Activated T-cell treated with anti-CD3 and anti-CD28 coated beads for 48 hours (primary cell): ENCODE results near the gene LRPAP1.
A peak's percentile ranks its signal among the peaks of the same experiment; 100 is the strongest.

ENCODE experiments used
- DNase-seq: peaks from one replicate; pipeline ENCODE4 v3.0.0-alpha.2; 2020; ENCODE audit warnings: low read depth

LRPAP1 gene

DNA sequence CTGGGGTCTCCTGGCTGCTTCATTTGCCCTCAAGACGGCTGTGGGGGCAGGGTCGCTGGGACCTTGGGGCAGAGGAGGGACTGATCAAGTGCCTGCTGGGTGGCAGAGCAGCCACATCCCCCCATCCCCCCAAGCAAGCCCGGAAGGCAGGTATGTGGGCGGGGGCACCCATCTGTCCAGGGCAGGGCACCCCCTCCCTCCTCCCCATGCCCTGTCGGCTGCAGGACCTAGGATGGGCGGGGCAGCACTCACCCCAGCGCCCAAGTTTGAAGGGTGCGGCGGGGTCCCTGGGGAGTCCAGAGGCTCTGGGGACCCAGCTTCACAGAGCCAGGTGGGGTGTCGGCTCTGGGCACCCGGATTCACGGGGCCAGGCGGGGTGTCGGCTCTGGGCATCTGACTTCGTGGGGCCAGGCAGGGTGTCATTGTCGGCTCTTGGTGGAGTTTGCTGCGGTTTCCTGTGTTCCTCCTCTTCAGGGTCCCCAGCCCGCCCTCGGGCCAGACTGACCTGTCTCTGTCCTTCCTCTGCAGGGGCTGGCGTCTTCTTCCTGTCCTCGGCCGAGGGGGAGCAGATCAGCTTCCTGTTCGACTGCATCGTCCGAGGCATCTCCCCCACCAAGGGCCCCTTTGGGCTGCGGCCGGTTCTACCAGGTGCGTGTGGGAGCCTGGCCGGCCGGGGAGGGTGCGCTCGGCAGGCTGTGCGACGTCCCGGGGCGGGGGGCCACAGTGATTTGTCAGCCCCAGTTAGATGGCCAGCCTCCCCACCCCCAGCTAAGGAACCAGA, 47.0 kb downstream of the LRPAP1 start:
- no peak for DNase-seq

DNA sequence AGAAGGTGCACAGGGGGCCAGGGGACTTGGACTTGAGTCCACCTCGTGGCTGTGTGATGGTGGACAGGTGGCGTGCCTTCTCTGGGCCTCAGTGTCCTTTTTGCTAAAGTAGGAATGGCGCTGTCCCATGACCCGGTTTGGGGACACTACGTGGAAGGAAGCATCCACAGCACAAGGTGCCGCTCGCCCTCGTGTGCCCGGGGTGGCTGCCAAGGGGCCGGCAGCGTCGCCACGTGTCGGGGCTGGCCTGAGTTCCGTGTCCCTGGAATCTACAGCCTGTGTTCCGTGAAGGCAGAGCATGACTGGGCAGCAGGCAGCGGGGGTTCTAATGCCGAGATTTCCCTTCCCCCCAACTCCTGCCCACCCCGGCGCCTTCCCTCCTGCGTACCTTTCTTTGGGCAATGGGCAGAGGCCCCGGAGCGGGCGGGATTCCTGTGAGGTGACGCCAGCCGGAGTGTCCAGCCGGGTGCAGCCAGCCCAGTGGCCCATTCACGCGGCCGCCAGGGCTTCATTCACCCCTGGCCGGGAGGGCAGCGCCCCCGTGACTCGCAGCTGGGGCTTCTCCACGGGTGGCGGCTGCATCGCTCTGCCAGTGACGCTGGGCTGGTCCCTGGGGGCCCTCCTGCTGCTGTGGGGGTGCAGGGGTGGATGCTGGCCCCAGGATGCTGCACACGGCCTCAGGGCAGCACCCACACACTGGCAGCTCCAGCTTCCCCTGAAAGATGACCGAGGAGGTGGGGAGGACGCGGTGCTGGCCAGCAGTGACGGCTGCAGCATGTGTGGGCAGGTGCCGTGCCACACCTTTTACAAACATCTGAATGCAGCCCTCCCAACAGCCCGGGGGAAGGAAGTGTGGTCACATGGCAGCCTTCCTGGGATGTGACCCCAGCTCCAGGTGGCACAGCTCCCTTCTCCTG, 47.9 kb downstream of the LRPAP1 start:
- no peak for DNase-seq

DNA sequence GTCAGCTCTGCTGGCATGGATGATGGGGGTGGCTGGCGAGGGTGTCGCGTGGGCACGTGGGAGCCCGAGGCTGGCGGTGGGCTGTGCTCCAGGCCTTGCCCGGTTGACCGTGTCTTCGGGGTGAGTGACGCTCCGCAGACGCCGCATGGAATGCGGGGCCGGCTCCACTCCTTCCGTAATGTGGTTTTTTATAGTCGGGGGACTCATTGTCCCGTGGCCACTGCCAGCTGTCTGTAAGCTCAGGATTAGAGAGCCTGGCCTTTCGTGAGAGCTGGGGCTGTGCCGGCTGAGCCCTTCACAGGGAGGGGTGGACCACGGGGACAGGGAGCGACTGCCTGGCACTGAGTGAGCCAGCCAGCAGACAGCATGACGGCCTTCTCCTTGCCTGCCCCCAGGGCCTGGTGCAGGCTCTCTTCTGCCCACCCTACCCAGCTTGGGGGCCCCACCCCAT, 48.7 kb downstream of the LRPAP1 start:
- no peak for DNase-seq

DNA sequence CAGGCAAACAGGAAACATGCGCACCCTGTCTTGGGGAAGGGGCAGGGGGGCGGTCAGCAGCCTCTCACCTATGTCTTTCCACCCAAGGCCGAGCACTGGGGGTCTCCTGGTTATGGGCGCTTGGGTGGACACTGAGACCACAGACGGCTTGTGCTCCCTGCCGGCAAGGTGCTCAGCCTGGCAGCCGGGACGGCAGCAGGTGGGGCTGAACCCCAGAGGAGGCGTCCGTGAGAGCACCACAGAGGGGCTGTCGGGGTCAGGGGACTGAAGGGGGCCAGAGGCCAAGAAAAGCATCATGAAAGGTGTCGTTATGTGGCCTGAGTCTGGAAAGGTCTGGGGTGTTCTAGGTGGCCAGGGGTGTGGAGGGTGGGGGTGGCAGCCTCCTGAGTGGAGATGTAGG, 49.5 kb downstream of the LRPAP1 start:
- DNase-seq = no peak

DNA sequence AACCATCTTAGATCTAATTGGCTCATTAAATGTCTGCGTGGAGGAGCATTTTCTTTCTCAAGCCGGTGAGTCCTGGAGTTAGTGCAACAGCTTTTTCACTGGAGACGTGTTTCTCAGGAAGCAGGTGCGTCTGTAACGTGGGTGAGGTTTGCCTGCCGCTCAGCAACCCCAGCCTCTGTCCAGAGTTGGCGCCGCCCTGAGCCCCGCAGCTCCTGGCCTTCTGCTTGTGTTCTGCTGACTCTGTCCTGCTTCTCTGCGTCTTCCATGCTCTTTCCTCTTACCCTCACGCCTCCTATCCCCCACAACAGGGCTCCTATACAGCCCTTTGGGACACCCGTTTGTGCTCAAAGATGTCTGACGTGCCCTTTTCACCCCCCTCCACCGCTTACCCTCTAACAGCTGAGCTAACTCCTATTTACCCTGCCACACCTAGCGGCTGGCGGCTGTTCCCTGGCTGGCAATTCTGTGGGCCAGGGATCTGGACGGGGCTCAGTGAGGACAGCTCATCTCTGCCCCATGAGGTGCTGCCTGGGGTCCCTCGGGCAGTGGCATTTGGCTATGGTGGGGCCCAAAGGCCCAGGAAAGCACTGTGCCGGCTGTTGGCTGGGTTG, 50.3 kb downstream of the LRPAP1 start:
- no peak for DNase-seq

DNA sequence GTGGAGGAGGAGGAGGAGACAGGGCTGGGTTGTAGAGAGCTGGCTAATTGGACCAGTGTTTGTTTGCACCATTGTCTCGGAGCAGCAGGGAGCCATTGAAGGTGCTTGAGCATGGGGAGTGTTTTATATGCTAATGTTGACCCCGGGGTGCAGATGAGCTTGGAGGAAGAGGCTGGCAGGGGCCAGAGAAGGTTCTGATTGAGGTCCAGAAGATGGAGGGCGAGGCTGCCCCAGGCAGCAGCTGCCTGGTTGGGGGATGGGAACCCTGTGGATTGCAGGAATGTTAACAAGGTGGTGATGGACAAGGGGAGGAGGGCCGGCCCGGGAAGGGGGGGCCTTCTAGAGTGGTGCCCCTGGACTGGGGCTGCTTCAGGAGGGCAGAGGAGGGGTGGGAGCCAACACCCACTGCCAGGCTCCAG, 51.1 kb downstream of the LRPAP1 start:
- DNase-seq = no peak

DNA sequence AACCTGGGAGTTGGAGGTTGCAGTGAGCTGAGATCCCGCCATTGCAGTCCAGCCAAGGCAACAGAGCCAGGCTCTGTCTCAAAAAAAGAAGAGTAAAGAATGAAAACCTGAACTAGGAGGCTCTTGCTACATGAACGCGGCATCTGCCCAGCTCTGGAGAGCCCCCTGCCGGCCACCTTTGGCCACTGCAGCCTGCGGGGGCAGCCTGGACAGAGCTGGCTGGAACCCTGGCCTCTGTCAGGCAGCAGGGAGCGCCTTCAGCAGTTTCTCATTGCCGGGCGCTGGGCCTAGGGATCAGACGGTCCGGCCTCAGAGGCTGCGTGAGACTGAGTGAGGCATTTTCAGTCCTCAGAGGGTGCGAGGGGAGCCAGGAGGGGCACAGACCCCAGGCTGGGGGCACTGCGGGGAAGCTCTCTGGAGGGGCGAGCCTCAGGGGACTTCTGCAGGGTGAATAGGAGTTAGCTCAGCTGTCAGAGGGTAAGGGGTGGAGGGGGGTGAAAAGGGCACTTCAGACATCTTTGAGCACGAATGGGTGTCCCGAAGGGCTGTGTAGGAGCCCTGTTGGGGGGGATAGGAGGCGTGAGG, 51.6 kb downstream of the LRPAP1 start:
- peak; percentile 76 for DNase-seq

DNA sequence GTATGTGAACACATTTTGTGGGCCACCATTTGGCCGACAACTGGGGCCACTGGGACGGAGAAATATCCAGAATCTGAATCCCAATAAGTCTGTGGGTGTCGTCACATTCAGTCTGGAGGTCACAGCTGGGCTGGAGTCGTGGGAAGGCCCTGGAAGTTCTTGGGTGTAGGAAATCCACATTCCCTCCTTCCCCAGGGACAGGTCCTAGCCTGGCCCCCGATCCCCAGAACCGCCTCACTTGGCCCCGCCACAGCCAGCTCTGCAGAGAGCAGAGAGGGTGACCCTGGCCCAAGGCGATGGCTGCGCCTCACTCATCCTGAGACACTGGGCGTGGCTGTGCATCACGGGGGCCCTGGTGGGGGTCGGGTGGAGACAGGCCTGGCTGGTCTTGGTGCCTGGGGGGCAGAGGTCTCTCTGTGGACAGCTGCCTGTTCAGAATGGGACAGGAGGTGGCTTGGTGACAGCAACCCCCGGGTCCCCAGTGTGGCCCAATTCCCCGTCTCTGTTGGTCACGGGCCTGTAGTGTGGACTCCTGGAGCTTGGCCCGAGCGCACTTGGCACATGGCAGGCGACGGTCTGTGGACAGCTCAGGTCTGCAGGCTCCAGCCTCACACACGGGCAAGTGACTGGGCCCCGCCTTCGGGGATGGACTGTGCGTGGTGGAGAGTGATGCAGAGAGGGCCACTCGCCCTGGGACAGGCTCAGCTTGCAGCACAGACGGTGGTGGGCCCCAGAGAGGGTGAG, 52.7 kb downstream of the LRPAP1 start:
- no peak for DNase-seq

DNA sequence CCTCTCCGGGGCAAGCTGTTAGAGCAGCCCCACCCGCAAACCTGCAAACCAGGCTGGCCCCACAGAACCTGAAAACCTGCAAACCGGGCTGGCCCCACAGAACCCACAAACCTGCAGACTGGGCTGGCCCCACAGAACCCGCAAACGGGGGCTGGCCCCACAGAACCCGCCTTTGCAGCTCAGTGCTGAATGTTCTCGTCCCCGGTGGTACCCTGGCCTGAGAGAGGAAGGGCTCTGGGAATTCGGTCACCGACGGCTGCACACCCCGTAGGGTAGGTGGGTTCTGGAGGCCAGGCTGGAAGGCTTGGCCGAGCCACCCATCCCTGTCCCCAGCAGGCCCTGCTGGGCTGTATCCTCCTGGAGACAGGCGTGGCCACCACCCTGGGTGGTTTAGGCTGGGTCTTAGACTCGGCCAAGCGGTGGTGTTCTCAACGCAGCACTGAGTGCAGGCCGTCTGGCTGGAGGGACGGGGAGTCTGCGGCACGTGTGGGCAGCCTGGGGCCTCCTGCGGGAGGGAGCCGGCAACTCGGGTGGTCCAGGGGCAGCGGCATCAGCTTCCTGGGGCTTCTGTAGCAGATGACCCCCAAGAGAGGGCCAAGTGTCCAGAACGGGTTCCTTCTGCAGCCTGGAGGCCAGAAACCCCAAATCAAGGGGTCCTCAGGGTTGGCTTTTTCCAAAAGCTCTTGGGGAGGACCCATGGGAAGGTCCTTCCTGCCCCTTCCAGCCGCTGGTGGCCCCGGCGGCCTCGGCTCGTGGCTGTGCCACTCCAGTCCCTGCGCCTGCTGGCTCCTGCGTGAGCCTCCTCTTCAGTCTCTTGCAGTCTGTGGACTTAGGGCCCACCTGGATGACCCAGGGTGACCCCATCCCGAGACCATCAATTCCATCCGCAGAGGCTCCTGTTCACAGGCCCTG, 53.5 kb downstream of the LRPAP1 start:
- DNase-seq = no peak

DNA sequence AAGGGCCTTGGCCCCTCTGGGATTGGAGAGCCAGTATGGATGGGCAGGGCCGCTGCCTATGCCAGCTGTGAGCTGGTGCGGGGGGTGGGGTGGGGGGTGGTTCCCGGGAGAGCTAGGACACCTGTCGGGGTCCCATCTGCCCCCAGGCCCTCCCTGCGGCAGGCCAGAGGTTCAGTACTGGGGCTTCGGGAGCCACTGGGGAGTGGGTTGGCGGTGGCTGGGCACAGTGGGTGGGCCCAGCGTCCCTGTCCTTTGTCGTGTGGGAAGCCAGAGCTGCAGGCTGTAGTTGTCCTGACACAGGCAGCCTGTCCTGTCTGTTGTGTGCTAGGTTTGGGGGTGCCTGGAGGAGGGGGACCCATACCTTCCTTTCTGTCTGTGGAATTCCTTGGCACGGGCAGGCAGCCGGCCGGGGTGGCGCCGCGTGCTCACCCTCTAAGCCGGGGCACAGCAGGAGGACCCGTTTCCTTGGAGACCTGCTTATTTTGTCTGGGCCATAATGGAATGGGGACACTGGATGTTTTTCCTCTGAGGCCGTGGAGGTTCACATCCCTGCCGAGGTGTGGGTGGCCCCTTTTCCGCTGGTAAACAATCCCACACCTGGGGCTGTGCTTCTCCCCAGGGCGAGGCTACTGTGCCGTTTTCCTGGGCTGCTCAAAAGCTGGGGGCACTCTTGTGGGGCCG, 54.3 kb downstream of the LRPAP1 start:
- DNase-seq = no peak

DNA sequence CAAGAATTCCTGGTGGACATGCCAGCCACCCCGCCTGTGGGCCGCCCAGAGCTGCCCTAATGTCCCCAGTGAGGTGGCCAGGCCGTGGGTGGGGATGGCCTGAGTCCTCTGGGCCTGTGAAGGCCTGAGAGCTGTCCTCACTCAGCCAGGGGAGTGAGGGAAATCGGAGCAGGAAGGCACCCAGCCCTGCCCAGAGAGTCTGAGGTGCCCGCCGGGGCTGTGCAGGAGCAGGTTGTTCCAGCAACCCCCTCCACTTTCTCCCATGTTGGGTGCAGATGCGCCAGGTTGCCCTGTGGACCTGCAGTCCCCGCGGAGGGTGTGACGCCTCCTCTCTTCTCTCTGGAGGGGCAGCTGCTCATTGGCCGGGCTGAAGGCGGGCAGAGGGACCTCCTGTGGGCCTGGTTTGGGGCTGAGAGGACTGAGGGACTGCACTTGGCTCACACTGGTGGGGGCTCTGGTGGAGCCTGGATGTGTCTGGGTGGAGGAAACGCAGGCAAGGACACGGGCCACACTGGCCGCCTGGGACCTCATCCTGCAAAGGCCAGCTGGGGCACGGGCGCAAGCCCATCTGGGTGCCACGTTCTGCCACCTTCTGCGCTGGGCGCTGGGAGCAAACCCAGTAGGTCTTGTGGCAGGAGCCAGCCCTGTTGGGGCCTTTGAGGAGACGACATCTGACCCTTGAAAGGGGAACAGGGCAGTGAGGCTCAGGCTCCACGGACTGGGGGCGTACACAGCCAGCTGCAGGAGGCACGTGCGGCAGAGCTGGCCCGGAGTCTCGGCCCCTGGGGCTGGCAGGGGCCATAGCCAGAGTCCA, 55.1 kb downstream of the LRPAP1 start:
- DNase-seq = no peak

DNA sequence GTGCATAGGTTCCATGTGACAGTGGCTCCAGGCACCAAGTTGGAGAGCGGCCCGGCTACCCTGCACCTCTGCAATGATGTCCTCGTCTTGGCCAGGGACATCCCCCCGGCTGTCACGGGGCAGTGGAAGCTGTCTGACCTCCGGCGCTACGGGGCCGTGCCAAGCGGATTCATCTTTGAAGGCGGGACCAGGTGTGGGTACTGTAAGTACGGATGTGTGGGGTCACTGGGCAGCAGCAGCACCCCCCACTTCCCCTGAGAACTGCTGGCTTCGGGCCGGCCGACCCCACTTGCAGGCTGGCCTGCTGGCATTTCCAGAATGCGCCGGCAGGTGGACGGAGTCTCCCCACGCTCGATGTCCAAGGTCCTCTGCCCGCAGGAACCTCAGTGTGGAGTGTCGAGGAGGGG, 55.9 kb downstream of the LRPAP1 start:
- DNase-seq = no peak

DNA sequence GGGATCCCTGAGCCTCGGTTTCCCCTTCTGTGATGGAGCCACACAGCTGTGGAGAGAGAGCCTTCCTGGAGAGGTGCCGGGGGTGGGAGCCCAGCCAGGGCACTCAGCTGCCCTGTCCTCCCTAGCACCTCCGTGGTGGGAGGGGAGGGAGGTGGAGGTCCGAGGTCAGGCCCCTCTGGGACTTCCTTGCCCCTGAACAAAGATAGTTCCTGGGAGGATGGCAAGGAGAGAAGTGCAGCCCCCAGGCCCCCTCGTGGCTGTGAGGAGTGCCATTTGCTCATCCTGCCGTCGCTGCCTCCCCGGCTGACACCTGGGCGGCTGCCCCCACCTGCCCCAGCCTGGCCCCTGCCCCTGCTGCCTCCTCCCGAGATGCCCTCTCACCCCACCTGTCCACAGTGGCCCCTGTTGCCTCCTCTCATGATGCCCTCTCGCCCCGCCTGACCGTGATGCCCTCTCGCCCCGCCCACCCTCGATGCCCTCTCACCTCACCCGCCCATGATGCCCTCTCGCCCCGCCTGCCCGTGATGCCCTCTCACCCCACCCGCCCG, 56.4 kb downstream of the LRPAP1 start:
- no peak for DNase-seq

DNA sequence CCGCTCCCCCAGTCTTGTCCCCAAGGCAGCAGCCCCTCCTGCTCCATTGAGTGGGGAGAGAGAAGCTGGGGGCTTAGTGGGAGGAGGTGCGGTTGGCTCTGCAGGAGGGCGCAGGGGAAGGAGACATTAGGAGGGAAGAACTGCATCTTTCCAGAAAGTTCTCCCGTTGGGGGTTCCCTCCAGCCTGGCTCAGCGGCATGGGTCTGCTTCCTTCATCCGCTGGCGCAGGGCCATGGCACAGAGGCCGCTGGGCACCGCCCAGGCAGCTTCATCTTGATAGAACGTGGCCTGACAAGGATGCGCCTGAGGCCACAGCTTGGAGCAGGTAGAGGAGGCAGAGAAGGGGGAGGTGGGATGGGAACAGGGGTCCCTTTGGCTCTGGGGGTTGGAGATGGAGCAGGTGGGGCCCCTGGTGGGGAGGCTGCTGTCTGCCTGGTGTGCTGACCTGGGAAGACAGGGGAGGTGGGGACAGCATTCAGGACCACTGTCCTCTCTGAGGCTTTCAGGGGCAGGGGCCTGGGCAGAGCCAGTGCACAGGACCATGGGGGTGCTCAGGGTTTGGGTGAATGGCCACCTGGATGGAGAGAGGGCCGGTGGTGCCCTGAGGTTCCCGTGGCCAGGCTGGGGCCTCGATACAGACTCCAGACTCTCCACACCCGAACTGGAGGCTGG, 57.0 kb downstream of the LRPAP1 start:
- DNase-seq = no peak

DNA sequence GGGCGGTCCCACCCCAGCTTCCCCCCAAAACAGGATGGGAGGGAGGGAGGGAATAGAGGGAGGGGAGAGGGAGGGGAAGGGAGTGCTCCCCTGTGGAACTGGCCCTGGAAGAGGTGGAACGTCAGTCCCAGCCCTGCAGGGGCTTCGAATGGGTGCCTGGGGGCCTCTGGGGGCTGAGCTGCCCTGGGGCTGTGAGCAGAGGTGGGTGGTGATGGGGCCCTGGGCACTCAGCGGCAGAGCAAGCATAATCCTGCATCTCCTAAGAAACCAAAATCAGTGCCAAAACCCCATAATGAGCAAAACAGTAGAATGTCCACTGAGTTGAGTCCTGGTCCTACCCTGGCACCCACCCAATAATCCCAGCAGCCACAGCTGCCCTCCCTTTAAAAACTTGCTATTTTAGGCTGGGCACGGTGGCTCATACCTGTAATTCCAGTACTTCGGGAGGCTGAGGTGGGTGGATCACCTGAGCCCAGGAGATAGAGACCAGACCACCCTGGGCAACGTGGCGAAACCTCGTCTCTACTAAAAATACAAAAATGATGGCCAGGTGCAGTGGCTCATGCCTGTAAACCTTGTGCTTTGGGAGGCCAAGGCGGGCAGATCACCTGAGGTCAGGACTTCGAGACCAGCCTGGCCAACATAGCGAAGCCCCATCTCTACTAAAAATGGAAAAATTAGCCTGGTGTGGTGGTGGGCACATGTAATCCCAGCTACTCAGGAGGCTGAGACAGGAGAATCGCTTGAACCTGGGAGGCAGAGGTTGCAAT, 58.0 kb downstream of the LRPAP1 start:
- DNase-seq = no peak

DNA sequence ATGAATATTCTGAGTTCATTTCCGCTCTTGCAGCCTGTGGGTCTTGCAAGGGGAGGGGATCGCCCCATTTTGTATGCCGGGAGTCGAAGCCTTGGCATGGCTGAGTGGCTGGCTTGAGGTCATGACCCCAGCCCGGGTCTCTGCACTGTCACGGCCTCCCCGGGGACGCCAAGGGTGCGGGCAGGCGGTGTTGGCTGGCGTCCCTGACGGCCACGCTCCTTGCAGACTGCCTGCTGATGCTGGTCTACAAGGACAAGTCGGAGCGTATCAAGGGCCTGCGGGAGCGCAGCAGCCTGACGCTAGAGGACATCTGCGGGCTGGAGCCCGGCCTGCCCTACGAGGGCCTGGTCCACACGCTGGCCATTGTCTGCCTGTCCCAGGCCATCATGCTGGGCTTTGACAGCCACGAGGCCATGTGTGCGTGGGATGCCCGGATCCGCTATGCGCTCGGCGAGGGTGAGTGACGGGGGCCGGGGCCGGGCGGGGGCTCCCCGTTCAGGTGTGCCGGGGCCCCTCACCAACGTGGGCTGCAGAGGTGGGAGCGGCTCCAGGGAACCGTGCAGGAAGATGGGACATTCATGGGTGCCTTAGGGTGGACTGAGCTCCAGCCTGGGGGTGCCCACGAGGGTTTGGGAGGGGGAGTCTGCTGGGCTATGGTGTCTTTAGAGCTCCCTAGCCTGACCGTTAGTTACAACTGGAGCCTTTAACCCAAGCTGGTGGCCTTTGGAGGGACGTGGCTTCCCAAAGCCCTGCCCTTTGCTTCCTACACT, 58.9 kb downstream of the LRPAP1 start:
- DNase-seq = no peak
